Thyroid gland (tissue), 4 donors: ENCODE measurements around the gene SEC14L1. TPM values are rescaled to one million over a fixed set of nuclear protein-coding genes. Genes with fewer than 3 reads are reported as not detected.

ENCODE experiments used
- DNase-seq, 2 donors: peaks; one replicate each; pipeline ENCODE4 v3.0.0-alpha.2; 2019
- H3K27ac ChIP-seq, 3 donors: fragments of 200-600 bp; sonication (generic); 1 replicate in 2 of 3; 2 replicates in 1 of 3; pipeline ENCODE4 v1.5.1; 2016 to 2019; ENCODE audit warnings: mild to moderate bottlenecking in 1 of 3, moderate library complexity in 1 of 3
- H3K27me3 ChIP-seq: fragments of 200-600 bp; sonication (generic); one replicate; pipeline ENCODE4 v1.5.1; 2019
- H3K36me3 ChIP-seq, 2 donors: fragments of 200-600 bp; sonication (generic); one replicate each; pipeline ENCODE4 v1.5.1; 2016 to 2019
- H3K4me1 ChIP-seq, 2 donors: fragments of 200-600 bp; sonication (generic); one replicate each; pipeline ENCODE4 v1.5.1; 2017 to 2019
- H3K4me3 ChIP-seq, 3 donors: fragments of 200-600 bp; sonication (generic); replicated peaks in 1 of 3; 1 replicate in 2 of 3; 2 replicates in 1 of 3; pipeline ENCODE4 v1.5.1; 2016; ENCODE audit warnings: mild to moderate bottlenecking in 1 of 3
- H3K9me3 ChIP-seq: fragments of 200-600 bp; sonication (generic); one replicate; pipeline ENCODE4 v1.5.1; 2017
- CTCF ChIP-seq, 6 experiments: fragments of 200-600 bp in 3 of 6; fragments of 450-650 bp in 3 of 6; sonication (generic) in 3 of 6; IDR thresholded peaks; one replicate each; pipeline ENCODE4 v1.5.1; 2016 to 2019; ENCODE audit warnings: antibody characterized with exemption in 6 of 6, mild to moderate bottlenecking in 2 of 6, inconsistent platforms in 1 of 6, moderate library complexity in 1 of 6
- POLR2A ChIP-seq, 2 donors: fragments of 450-650 bp; IDR thresholded peaks; one replicate each; pipeline ENCODE4 v1.6.1; 2017; ENCODE audit warnings: antibody characterized with exemption in 2 of 2, mild to moderate bottlenecking in 2 of 2, moderate library complexity in 1 of 2
- WGBS, 2 donors: methylation state at CpG; one replicate each; pipeline ENCODE4 v1.1.5; 2017; 5-methylcytosine and 5-hydroxymethylcytosine counted together
- intact Hi-C: fragments of 100-400 bp; cut with DNase I; formaldehyde crosslinking; loops from one replicate; pipeline ENCODE4 v1.15.1; 2023
- total RNA-seq, 4 donors: library from RNA; depleted of rRNA; stranded (reverse); fragments of >200 nt; gene quantifications; one replicate each; pipeline ENCODE4 v1.2.3, GENCODE V29; 2016

The SEC14L1 gene
- total RNA-seq, 4 donors from 2014 or later, result 57.6 to 287 (median 102) TPM

- Histone ChIP-seq H3K4me3 (no peak overlapping the region), H3K27ac (no peak overlapping the region), H3K36me3 (peaks cover 51 to 70% of the 10 kb centered on the region in 2 donors), H3K9me3 (no peaks in the 10 kb centered on the region), H3K4me1 (peaks cover 4 to 5% of the 10 kb centered on the region in 2 donors), H3K27me3 (no peaks in the 10 kb centered on the region)
- DNase-seq, result no peak
- no peak for TF ChIP-seq POLR2A (IDR thresholded peaks at IDR 0.05)
- TF ChIP-seq CTCF (IDR thresholded peaks at IDR 0.05), result no peak
- intact Hi-C loops, result no loop called here
- WGBS, 2 donors, result 76 to 82% methylated on average over 3 of the region's 3 CpGs
Measured at GRCh38 chr17:77193653-77194052, 52.9 kb downstream of the SEC14L1 start.

- TF ChIP-seq CTCF (IDR thresholded peaks at IDR 0.05), result no peak
- no peak for TF ChIP-seq POLR2A (IDR thresholded peaks at IDR 0.05)
- Histone ChIP-seq H3K4me1 (peaks cover under 1 to 4% of the 10 kb centered on the region in 2 donors), H3K4me3 (no peak overlapping the region), H3K27me3 (no peaks in the 10 kb centered on the region), H3K36me3 (peaks cover 53 to 72% of the 10 kb centered on the region in 2 donors), H3K9me3 (no peaks in the 10 kb centered on the region), H3K27ac (no peak overlapping the region)
- no peak for DNase-seq
- intact Hi-C loops, result no loop called here
- 91 to 97% methylated on average over 7 of the region's 7 CpGs for WGBS, 2 donors
Measured at GRCh38 chr17:77194179-77194578, 53.4 kb downstream of the SEC14L1 start.

GRCh38 chr17:77196251-77196650, 55.5 kb downstream of the SEC14L1 start:
- TF ChIP-seq POLR2A (IDR thresholded peaks at IDR 0.05) (no peak), CTCF (IDR thresholded peaks at IDR 0.05) (no peak)
- 82 to 86% methylated on average over 5 of the region's 5 CpGs for WGBS, 2 donors
- intact Hi-C loops, result no loop called here
- no peaks in the 10 kb centered on the region for H3K9me3 ChIP-seq
- H3K4me3 ChIP-seq, result no peak overlapping the region
- no peaks in the 10 kb centered on the region for H3K27me3 ChIP-seq
- H3K4me1 ChIP-seq, result no peaks in the 10 kb centered on the region
- no peak for DNase-seq
- no peak overlapping the region for H3K27ac ChIP-seq
- peaks cover 61 to 83% of the 10 kb centered on the region in 2 donors for H3K36me3 ChIP-seq

GRCh38 chr17:77197115-77197514, 56.3 kb downstream of the SEC14L1 start:
- no peak for TF ChIP-seq POLR2A (IDR thresholded peaks at IDR 0.05)
- TF ChIP-seq CTCF (IDR thresholded peaks at IDR 0.05), result no peak
- Histone ChIP-seq H3K9me3 (no peaks in the 10 kb centered on the region), H3K27me3 (no peaks in the 10 kb centered on the region), H3K4me3 (no peak overlapping the region), H3K36me3 (peaks cover 62 to 86% of the 10 kb centered on the region in 2 donors), H3K27ac (no peak overlapping the region), H3K4me1 (no peaks in the 10 kb centered on the region)
- intact Hi-C loops, result no loop called here
- WGBS, 2 donors, result 92 to 97% methylated on average over 9 of the region's 9 CpGs
- no peak for DNase-seq

- TF ChIP-seq POLR2A (IDR thresholded peaks at IDR 0.05), result no peak
- TF ChIP-seq CTCF (IDR thresholded peaks at IDR 0.05), result no peak
- DNase-seq, result no peak
- Histone ChIP-seq H3K4me1 (no peaks in the 10 kb centered on the region), H3K36me3 (peaks cover 64 to 78% of the 10 kb centered on the region in 2 donors), H3K27ac (no peak overlapping the region), H3K9me3 (no peaks in the 10 kb centered on the region), H3K27me3 (no peaks in the 10 kb centered on the region), H3K4me3 (no peak overlapping the region)
- intact Hi-C loops, result no loop called here
- 64 to 67% methylated on average over 10 of the region's 10 CpGs for WGBS, 2 donors
Measured at GRCh38 chr17:77200711-77201110, 59.9 kb downstream of the SEC14L1 start.
